ENCODE data around the gene CDC42EP5.
A peak's percentile ranks its signal among the peaks of the same experiment; 100 is the strongest.
"Not testable (repeated sequence)": the region's sequence is repeated elsewhere in the genome, so short reads cannot be mapped to it uniquely, and the experiment has no call there.

CDC42EP5 gene

GRCh38 chr19:54489341-54489740 is 16.2 kb upstream of the CDC42EP5 start:
- DNase-seq (ENCODE audit: low read depth): no peak

GRCh38 chr19:54485851-54486250 is 12.8 kb upstream of the CDC42EP5 start:
- DNase-seq (ENCODE audit: low read depth): no peak

- DNase-seq (ENCODE audit: low read depth): no peak
Measured at GRCh38 chr19:54484451-54484850, 11.4 kb upstream of the CDC42EP5 start.

- DNase-seq (ENCODE audit: low read depth): no peak
Measured at GRCh38 chr19:54482889-54483288, 9.8 kb upstream of the CDC42EP5 start.

- DNase-seq (ENCODE audit: low read depth): no peak
Measured at GRCh38 chr19:54481326-54481930, 8.3 kb upstream of the CDC42EP5 start.

GRCh38 chr19:54480051-54480450 is 7.0 kb upstream of the CDC42EP5 start:
- DNase-seq (ENCODE audit: low read depth): no peak

- DNase-seq (ENCODE audit: low read depth): no peak
Measured at GRCh38 chr19:54478677-54479266, 5.7 kb upstream of the CDC42EP5 start.

GRCh38 chr19:54477650-54478049 is 4.6 kb upstream of the CDC42EP5 start:
- DNase-seq (ENCODE audit: low read depth): no peak

GRCh38 chr19:54475706-54476105 is 2.6 kb upstream of the CDC42EP5 start:
- DNase-seq (ENCODE audit: low read depth): no peak

- no peak for DNase-seq (ENCODE audit: low read depth)
Measured at GRCh38 chr19:54473892-54474372, 836 bp upstream of the CDC42EP5 start.

- no peak for DNase-seq (ENCODE audit: low read depth)
Measured at GRCh38 chr19:54470991-54471782, 1.9 kb downstream of the CDC42EP5 start.

- no peak for DNase-seq (ENCODE audit: low read depth)
Measured at GRCh38 chr19:54470276-54470887, 2.7 kb downstream of the CDC42EP5 start.

- no peak for DNase-seq (ENCODE audit: low read depth)
Measured at GRCh38 chr19:54469496-54469934, 3.6 kb downstream of the CDC42EP5 start.

GRCh38 chr19:54466110-54466480 is 7.0 kb downstream of the CDC42EP5 start:
- not testable (repeated sequence) for DNase-seq (ENCODE audit: low read depth)

GRCh38 chr19:54465426-54466109 is 7.5 kb downstream of the CDC42EP5 start:
- DNase-seq (ENCODE audit: low read depth): no peak

- peak; percentile 45 for DNase-seq (ENCODE audit: low read depth)
Measured at GRCh38 chr19:54464630-54465425, 8.3 kb downstream of the CDC42EP5 start.

GRCh38 chr19:54464044-54464629 is 9.0 kb downstream of the CDC42EP5 start:
- peak; percentile 45 for DNase-seq (ENCODE audit: low read depth)

GRCh38 chr19:54463531-54464043 is 9.5 kb downstream of the CDC42EP5 start, which contains the start of gene LENG9:
TSS of gene LENG9 (minus strand) at chr19:54463778. CDS start at chr19:54463526, 252 bp downstream.
- peak; percentile 81 for DNase-seq (ENCODE audit: low read depth)

- peak; percentile 34 for DNase-seq (ENCODE audit: low read depth)
Measured at GRCh38 chr19:54462655-54463530, 10.2 kb downstream of the CDC42EP5 start.

All from stimulated activated CD8-positive, alpha-beta memory T cell treated with anti-CD3 and anti-CD28 coated beads, Interleukin-15, amount 100 ng/mL, for 24 hours (primary cell).